Measurements from ENCODE around the gene GRIN2C.

GRIN2C gene

DNA sequence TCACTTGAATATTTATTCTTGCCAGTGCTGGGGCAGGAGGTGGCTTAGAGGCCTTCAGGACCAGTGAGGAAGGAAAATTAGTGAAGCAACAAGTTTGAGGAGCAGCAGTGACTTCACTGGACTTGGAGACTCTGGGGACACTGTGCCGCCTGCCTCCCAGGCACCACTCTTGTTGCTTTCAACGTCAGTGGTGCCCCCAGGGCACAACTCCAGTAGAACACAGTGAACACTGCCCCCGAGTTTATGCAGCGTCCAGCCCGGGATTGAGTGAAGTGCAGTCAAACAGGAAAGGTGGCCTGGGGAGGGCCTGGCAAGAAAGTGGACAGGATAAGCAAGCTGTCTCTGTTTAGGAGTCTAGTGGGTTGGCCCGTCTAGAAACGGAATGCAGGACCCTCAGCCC lies 59.2 kb downstream of the GRIN2C start:
- TF ChIP-seq SP2 (tag by site-specific recombination; IDR thresholded peaks at IDR 0.05): no peak
- peak; percentile 65 for TF ChIP-seq SCRT2 (tag by site-specific recombination; IDR thresholded peaks at IDR 0.05)
- Histone ChIP-seq H3K4me3 (ENCODE audit: low read depth, low read length) (no peak overlapping the region), H3K27ac (ENCODE audit: extremely low read depth, low read depth, low read length) (no peak overlapping the region), H3K9me3 (ENCODE audit: control insufficient read depth, insufficient read depth, low read depth, low read length) (no peaks in the 10 kb centered on the region), H3K4me1 (ENCODE audit: control insufficient read depth, insufficient read depth, low read length) (no peaks in the 10 kb centered on the region), H3K36me3 (ENCODE audit: control insufficient read depth in 2 of 2, insufficient read depth in 1 of 2, low read length in 2 of 2) (peaks cover 0 to 80% of the 10 kb centered on the region in 2 experiments; a peak in 1 of 3 replicates)
- ChIA-PET CTCF (interaction anchor here (0.6 to 3.7 kb wide), 3 partner anchors 9 to 62 kb away, joined by 3 to 24 read pairs (median 3); no protein-coding TSS in a partner anchor), POLR2A (no interaction called here)

DNA sequence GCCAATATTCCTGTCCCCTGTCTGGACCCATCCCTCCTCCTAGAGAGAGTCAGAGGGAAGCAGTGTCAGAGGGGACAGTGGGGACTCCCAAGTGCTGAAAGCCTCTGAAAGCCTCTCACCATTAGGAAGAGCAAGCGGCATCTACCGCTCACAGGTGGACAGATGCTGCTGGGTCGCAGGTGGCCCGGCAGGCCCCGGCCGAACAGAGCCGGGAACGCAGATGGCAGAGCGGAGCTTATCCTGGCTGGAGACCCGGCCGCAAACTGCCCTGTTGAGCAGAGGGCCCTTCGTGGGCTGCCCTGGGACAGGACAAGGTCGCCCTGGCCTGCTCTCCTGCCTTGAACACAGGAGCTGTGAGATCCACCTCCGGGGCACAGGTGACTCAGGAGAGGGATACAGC lies 60.6 kb downstream of the GRIN2C start:
- H3K9me3 ChIP-seq (ENCODE audit: control insufficient read depth, insufficient read depth, low read depth, low read length): no peaks in the 10 kb centered on the region
- H3K4me3 ChIP-seq (ENCODE audit: low read depth, low read length): no peak overlapping the region
- no peaks in the 10 kb centered on the region for H3K4me1 ChIP-seq (ENCODE audit: control insufficient read depth, insufficient read depth, low read length)
- ChIA-PET POLR2A (no interaction called here), CTCF (interaction anchor here (0.9 to 3.7 kb wide), 3 partner anchors 8 to 65 kb away, joined by 3 to 24 read pairs (median 3); no protein-coding TSS in a partner anchor)
- H3K27ac ChIP-seq (ENCODE audit: extremely low read depth, low read depth, low read length): no peak overlapping the region
- peaks cover 0 to 87% of the 10 kb centered on the region in 2 experiments; a peak in 1 of 3 replicates for H3K36me3 ChIP-seq (ENCODE audit: control insufficient read depth in 2 of 2, insufficient read depth in 1 of 2, low read length in 2 of 2)
- no peak for TF ChIP-seq OVOL3 (tag by site-specific recombination; IDR thresholded peaks at IDR 0.05)
- TF ChIP-seq ZNF121 (tag by site-specific recombination; IDR thresholded peaks at IDR 0.05): no peak
- TF ChIP-seq ZNF513 (tag by site-specific recombination; IDR thresholded peaks at IDR 0.05): no peak
- TF ChIP-seq ZNF394 (tag by site-specific recombination; IDR thresholded peaks at IDR 0.05; ENCODE audit: borderline replicate concordance): no peak
- TF ChIP-seq ZBTB26 (tag by site-specific recombination; optimal IDR thresholded peaks at IDR 0.05): no peak
- no peak for TF ChIP-seq GLI2 (tag by site-specific recombination; IDR thresholded peaks at IDR 0.05; ENCODE audit: borderline replicate concordance, low read depth)
- no peak for TF ChIP-seq ZNF362 (tag by site-specific recombination; IDR thresholded peaks at IDR 0.05)
- no peak for TF ChIP-seq ZBTB11 (tag by site-specific recombination; conservative IDR thresholded peaks at IDR 0.05; ENCODE audit: low read depth)
- TF ChIP-seq ZNF239 (tag by site-specific recombination; IDR thresholded peaks at IDR 0.05): no peak
- TF ChIP-seq, protein P1, sequence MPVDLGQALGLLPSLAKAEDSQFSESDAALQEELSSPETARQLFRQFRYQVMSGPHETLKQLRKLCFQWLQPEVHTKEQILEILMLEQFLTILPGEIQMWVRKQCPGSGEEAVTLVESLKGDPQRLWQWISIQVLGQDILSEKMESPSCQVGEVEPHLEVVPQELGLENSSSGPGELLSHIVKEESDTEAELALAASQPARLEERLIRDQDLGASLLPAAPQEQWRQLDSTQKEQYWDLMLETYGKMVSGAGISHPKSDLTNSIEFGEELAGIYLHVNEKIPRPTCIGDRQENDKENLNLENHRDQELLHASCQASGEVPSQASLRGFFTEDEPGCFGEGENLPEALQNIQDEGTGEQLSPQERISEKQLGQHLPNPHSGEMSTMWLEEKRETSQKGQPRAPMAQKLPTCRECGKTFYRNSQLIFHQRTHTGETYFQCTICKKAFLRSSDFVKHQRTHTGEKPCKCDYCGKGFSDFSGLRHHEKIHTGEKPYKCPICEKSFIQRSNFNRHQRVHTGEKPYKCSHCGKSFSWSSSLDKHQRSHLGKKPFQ (tag by site-specific recombination; IDR thresholded peaks at IDR 0.05): no peak
- no peak for TF ChIP-seq ZNF837 (tag by site-specific recombination; IDR thresholded peaks at IDR 0.05)
- TF ChIP-seq ZNF184 (tag by site-specific recombination; IDR thresholded peaks at IDR 0.05): no peak
- TF ChIP-seq, protein P2, sequence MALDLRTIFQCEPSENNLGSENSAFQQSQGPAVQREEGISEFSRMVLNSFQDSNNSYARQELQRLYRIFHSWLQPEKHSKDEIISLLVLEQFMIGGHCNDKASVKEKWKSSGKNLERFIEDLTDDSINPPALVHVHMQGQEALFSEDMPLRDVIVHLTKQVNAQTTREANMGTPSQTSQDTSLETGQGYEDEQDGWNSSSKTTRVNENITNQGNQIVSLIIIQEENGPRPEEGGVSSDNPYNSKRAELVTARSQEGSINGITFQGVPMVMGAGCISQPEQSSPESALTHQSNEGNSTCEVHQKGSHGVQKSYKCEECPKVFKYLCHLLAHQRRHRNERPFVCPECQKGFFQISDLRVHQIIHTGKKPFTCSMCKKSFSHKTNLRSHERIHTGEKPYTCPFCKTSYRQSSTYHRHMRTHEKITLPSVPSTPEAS (tag by site-specific recombination; IDR thresholded peaks at IDR 0.05): no peak

All from HEK293 (cell line).